ENCODE measurements around the gene PSMB3.

DNA sequence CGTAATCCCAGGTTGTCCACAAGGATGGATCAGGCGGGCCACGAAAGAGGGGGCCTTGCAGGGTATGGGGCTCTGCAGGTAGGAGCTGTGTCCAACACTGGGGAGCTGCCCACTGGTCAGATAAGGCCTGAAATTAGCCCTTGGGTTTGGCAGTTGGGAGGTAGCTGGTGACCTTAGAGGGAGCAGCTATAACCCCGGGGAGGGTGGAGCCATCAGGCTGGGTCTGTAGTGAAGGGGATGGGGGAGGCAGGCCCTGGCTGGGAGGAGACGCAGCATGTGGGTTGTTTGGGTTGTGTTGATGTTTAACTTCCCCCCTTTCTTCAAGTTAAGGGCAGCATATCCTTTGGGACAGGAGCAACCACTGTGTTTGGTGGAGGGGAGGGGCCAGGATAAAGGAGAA is 41.6 kb upstream of the PSMB3 start:
- TF ChIP-seq CTCF (IDR thresholded peaks at IDR 0.05; ENCODE audit: low read depth, low read length, poor library complexity, severe bottlenecking), result no peak
- no peak for TF ChIP-seq EZH2phosphoT487 (IDR thresholded peaks at IDR 0.05; ENCODE audit: borderline replicate concordance, low read length)
